HG03095 (cell line): ENCODE data around the gene ATP1A4.

Experiments used
- ATAC-seq: cut with Tn5 transposase; IDR thresholded peaks from one replicate; pipeline ENCODE4 v1.9.1; 2021; ENCODE audit warnings: moderate library complexity; ENCODE audit not compliant: unreplicated experiment

ATP1A4 gene

DNA sequence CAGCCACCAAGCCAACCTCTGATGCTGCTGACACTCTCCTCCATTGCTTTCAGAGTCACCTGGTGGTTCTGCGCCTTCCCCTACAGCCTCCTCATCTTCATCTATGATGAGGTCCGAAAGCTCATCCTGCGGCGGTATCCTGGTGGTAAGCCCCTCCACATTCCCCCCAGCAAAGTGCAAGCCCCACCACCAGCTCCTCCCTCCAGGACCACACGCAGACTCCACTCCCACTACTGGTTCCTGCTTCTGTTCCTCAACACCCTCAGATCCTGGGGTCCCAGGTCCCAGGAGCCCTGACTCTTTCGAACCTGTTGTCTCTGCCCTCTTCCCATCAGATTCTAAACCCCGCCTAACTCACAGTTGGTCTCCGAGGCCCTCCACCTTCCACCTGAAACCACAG is 11.6 kb upstream of the ATP1A4 start:
- ATAC-seq: no peak

DNA sequence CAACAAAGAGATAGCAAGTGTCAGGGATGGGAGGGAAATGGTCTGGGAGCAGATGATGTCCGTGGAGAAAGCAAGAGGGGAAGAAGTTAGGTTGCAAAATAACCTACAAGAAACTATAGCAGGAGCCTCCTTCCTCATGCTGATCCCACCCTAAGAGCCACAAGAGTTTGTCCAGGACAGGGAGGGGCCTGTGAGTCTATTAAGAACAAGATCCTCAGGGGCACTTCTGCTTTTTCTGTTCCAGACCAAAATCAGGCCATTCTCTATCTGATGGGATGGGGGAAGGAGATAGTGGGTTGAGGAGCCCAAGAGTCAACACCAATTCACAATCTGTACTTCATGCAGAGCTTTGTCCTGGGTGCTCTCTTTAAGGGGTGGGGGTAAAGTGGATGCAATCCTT is 7.7 kb upstream of the ATP1A4 start:
- no peak for ATAC-seq

DNA sequence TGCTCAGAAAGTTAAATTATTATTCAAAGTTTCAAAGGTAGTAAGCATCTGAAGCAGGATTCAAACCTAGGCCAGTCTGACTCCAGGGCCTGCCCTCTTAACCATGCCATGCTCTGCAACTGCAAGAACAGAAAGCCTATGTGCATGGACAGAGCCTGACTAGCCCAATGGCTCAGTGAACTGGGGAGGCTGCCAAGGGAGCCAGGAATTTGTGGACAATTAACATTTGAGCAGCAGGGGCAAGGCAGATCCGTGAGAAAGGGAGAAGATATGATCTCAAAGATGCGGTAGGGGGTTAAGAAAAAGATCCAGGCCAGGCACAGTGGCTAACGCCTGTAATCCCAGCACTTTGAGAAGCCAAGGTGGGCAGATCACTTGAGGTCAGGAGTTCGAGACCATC is 6.5 kb upstream of the ATP1A4 start:
- no peak for ATAC-seq

DNA sequence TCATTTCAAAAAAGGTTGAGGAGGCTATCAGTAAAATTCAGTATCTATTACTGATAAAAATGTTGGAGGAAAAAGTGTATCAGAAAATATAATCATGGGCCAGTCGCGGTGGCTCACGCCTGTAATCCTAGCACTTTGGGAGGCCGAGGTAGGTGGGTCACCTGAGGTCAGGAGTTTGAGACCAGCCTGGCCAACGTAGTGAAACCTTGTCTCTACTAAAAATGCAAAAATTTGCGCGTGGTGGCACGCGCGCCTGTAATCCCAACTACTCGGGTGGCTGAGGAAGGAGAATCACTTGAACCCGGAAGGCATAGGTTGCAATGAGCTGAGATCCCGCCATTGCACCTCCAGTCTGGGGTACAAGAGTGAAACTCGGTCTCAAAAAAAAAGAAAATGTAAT is 5.3 kb upstream of the ATP1A4 start:
- ATAC-seq: no peak

DNA sequence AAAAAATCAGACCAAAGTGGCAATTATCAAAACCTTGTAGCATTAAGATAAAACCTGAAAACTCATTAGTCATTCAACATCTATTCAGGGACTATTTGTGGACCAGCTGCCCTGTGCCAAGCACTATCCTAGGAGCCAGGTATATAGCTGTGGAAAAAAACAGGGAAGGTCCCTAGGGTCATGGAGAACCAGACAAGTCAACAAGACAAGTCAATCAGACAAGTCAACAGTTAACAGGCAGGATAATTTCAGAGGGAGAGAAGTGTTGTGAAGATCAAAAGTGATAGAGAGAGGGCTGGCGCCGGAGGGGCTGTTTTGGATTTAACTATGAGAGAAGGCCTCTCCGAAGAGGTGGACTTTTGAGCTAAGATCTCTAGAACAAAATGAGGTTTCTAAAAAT is 3.3 kb upstream of the ATP1A4 start:
- no peak for ATAC-seq

DNA sequence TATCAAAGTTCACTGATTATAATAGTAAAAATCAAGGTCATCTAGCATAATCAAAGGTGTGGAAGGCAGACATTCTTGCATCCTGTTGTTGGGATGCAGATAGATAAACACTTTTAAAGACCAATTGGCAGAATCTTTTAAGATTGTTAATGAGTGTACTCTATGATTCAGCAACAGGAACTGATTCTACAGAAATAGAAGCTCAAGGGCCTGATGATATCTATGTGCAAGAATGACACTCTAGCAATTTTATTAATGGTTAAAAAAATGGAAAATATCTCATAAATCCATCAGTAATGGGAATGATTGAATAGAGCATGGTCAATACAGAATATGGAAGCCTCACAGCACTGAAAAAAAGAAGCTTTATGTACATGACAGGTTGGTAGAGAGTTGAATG is 2.2 kb upstream of the ATP1A4 start:
- ATAC-seq: no peak

DNA sequence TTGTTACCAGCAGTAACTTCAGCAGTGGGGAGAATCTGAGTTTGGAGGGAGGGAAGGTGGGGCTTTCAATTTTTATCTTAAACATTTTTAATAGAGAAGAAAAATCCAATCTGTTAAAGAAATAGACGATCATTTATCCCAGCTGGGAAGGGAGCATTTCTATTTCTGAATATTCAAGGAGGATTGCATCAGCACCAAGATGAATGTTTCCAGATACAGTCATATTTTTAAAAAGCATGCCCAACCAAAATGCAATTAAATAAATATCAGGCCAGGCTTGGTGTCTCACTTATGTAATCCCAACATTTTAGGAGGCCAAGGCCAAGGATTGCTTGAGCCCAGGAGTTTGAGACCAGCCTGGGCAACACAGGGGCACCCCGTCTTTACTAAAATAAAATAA is 1.7 kb upstream of the ATP1A4 start:
- ATAC-seq: no peak

DNA sequence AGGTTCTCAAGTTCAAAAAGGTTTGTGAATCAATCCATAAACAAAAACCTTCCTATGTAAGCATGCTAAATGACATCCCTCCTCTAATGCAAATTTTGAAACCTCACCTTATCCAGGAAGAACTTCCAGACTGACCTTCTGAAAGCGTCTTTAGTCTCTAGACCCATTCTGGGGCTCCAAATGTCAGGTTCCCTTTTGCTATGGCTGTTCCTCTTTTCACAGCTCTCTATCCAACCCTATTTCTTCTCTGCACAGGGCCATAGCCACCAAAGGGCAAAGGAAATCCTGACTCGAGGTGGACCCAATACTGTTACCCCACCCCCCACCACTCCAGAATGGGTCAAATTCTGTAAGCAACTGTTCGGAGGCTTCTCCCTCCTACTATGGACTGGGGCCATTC is 3.4 kb downstream of the ATP1A4 start:
- ATAC-seq: no peak

DNA sequence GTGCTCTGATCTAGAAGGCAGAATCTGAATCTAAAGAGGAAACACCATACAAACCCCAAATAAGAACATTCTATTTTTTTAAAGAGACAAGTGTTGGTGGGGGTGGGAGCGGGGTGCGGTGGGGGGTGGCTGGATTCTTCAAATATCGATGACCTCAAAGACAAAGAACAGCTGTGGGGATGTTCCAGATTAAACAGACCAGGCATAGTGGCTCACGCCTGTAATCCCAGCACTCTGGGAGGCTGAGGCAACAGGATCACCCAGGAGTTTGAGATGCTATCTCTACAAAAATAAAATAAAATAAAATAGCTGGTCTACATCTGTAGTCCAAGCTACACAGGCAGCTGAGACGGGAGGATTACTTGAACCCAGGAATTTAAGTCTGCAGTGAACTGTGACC is 5.0 kb downstream of the ATP1A4 start:
- no peak for ATAC-seq

DNA sequence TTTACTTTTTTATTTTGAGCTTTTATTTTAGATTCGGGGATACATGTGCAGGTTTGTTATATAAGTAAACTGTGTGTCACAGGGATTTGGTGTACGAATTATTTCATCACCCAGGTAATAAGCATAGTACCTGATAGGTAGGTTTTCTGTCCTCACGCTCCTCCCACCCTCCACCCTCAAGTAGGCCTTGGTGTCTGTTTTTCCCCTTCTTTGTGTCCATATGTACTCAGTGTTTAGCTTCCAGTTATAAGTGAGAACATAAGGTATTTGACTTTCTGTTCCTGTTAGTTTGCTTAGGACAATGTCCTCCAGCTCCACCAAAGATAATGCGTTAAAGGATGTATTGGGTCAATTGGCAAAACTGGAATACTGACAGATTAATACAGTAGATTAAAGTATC is 5.8 kb downstream of the ATP1A4 start:
- ATAC-seq: no peak

DNA sequence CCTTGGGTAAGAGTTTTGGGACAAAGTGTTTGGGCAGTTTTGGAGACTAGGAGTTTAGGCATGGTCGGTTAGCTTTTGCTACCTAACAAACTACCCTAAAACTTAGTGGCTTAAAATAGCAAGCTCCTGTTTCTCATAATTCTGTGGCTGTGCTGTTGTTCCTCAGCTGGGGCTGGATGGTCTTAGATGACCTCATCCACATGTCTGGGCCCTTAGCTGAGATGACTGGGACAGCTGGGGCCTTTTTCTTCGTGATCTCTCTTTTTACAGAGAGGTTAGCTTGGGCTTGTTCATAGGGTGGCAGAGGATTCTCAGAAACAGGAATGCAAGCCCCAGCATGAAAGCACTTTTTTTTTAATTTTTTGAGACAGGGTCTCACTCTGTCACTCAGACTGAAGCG is 6.6 kb downstream of the ATP1A4 start:
- ATAC-seq: no peak

DNA sequence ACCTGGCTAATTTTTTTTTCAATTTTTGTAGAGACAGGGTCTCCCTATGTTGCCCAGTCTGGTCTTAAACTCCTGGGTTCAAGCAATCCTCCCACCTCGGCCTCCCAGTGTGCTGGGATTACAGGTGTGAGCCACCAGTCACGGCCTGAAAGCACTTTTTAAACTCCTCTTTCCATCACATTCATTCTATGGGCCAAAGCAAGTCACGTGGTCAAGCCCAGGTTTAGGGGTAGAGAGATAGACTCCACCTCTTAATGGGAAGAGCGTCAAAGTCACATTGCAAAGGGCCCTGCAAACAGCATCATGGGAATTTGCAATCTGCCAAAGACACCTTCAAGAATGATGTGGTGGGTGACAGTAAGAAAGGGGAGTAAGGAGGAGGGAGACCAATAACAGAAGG is 7.1 kb downstream of the ATP1A4 start:
- ATAC-seq: no peak

DNA sequence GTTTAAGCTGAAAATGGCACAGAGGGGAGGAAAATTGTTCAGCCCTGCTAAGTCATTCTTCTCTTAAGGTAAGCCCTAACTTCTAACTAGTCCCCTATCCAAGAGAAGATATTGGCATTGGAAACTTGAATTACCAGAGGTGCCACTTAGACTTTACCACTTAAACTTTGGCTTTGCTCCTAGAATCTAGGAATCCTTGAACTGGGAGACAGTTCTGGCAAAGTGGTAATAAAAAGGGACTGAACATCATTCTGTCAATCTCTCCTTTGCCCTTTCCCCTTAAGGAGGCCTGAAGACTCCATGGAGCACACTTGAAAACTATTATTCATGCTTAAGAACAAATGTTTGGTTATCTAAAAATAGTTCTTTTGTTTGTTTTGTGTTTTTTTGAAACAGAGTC is 8.4 kb downstream of the ATP1A4 start:
- no peak for ATAC-seq

DNA sequence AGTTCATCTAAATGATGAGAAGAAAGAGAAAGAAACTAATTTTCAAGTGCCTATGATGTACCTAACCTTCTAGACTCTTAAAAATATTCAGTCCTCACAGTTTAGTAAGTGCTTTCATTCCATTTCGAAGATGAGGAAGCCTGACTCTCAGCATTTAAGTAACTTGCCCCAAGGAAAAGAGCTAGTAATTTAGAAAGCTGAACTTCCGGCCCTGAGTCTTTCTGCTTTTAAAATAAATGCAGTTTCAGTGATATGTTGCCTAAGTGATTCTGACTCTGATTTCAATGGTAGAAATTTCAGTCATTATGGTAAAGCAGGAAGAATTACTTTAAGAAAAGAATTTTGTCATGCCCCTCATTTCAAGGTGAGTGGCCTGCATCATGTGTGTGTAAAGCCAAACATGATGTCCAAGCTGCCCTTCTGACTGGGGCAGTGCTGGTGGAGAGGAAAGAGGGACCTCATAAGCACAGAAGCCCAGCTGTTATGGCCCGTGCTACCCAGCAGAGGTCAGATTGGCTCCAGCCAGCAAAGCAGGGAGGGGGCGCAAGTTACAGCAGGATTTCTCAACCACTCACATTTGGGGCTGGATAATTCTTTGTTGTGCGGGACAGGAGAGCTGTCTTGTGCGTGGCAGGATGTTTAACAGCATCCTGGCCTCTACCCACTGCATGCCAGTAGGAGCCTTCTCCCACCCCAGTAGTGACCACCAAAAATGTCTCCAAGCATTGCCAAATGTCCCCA is 10.7 kb downstream of the ATP1A4 start:
- no peak for ATAC-seq

DNA sequence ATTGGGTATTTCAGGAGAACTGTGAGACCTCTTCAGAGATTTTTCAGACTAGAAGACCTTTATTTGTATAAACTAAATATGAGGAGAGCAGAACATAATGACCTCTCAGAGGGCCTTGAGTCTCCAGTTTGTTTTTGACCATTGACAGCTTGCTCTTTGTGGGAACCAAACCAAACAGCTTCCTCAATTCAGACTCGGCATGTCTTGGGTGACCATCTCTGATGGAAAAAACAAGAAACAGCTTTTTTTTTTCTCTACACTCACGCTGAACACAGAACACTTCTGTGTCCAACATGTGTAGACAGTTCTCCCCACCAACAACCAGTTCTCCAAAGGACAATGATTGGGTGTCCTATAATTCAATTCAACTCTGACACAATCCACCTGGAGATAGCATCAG is 11.5 kb downstream of the ATP1A4 start:
- no peak for ATAC-seq

DNA sequence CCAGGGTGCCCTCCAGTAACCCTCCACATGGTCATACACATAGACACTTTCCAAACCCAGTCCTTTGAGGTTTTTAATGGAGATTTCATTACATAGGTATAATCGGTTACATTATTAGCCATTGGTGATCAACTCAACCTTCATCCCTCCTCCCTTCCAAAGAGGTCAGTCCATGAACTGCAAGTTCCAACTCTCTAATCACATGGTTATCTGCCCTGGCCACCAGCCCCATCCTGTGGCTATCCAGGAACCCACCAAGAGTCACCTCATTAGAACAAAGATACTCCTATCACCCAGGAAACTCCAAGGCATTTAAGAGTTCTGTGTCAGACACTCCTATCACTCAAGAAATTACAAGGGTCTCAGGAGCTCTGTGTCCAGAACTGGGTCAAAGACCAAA is 12.2 kb downstream of the ATP1A4 start:
- ATAC-seq: no peak

DNA sequence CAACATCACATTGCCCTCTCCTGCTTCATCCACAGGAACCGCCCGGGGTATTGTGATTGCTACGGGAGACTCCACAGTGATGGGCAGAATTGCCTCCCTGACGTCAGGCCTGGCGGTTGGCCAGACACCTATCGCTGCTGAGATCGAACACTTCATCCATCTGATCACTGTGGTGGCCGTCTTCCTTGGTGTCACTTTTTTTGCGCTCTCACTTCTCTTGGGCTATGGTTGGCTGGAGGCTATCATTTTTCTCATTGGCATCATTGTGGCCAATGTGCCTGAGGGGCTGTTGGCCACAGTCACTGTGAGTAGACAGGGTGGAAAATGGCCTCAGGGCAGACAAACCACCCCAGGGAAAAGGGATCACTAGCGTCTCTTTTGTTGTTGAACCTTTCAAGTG is 12.7 kb downstream of the ATP1A4 start:
- ATAC-seq: no peak

DNA sequence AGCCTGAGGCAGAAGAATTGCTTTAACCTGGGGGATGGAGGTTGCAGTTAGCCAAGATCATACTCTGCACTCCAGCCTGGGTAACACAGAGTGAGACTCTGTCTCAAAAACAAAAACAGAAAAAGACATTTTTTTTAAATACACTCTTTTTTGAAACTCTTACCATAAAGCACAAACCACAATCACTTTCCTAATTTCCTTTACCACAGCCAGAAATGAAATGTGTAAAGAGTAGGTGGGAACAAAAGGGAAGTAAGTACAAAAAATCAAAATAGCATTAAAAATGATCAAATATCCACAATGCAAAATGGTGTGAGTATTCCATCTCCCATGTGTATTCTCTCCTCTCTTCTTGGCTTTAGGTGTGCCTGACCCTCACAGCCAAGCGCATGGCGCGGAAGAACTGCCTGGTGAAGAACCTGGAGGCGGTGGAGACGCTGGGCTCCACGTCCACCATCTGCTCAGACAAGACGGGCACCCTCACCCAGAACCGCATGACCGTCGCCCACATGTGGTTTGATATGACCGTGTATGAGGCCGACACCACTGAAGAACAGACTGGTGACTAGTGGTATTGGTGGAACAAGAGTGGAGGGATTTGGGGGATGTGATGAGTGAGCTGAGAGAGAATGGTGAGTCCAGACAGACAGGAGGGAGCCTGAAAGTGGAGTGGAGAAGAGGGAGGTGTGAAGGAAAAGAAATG is 14.9 kb downstream of the ATP1A4 start:
- no peak for ATAC-seq

DNA sequence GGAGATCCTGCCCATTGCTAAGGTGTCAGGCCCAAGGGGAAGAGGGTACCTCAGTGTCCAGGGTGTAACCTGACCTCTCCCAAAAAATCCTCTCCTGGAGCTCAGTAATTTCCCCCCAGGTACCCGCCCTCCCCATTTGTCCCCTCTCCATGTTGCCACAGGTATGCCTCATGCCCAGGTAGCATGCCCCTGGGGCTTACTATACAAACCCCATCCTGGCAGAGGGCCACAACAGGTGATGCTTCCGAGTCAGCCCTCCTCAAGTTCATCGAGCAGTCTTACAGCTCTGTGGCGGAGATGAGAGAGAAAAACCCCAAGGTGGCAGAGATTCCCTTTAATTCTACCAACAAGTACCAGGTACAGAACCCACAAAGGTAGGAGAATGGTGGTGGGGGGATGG is 15.7 kb downstream of the ATP1A4 start:
- no peak for ATAC-seq

DNA sequence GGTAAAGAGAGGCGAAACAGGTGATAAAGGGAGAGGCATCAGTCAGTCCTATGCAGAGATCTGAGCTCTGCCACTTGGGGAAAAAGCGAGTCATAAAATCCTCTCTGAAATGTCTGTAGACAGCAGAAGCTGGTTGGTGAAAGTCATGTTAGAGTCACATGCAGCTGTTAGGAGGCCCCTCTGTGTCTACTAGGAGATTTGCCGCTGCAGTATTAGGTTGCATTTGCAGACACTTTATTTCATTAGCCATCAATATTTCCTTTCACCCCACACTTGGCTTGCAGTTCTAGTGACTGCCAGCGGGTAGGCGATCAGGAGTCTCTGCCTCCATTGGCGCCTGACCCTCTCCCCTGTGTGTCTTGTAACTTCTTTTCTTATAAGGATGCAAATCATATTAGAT is 16.2 kb downstream of the ATP1A4 start:
- ATAC-seq: no peak

DNA sequence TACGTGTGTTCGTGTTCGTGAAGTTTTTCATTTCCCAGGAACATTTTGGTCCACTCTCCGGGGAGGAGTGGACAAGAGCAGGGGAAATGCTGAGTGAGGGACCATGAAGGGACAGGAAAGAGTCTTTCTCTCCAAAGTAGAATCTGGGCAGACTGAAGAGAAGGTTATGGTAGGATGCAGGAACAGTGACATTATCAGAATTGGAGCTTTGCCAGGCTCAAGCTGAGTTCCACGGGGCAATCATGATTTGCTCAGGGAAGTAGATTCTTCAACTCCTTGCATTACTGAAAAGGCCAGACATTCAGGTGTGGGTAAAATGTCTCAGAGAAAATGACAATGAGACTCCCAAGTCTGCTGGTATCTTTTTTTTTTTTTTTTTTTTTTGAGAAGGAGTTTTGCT is 16.6 kb downstream of the ATP1A4 start:
- ATAC-seq: no peak

DNA sequence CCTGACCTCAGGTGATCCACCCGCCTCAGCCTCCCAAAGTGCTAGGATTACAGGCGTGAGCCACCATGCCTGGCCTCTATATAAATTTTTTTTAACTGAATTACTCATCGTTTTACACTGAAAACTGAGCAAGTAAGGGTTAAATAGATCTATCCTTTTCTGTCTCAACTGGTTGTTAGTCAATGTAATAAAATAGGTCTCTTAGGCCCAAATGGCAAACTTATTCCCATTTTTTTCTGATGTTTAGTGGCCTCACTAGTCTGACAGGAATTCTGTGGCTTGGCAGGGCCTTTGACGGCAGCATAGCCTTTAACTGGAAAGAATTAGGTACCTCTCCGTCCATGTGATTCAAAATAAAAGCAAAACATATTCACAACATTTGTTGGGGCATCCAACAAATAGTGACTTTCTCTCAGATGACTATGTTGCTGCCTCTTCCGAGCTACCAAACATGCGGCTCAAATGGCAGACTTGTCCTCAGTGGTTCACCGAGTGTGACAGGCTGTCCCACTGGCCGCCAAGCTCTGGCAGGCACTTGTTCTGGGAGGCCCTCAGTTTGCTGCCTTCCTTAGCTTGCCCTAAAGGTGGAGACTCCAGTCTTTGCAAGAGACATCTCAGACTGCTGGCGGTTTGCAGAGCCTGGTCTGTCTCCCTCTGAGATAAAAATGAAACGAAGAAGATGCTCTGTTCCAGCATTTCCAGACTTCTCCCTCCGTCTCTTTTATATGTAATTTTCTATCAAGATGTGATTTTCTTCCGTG is 17.4 kb downstream of the ATP1A4 start:
- no peak for ATAC-seq
